ENCODE results near the gene SNRPE. TPM values are rescaled to one million over a fixed set of nuclear protein-coding genes. Genes with fewer than 3 reads are reported as not detected.

Gene SNRPE
- total RNA-seq, 1 donor from 2014 or later: 122 TPM

DNA sequence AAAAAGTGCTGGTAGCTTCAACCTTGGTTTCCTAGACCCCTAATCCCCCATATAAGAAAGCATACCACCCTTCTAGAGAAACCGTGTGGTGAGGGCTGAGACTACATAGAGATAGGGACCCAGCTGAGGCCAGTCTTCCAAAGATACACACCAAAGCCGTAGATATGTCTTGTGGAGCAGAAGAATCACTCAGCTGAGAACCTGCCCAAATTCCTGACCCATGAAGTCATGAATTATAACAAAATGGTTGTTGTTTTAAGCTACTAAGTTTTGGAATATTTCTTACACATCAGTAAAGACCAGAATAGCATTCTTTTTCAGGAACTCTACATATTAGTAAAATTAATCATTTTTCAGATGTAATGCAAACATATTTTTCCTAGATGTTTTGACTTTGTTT is 3.3 kb upstream of the SNRPE start:
- TF ChIP-seq, protein P1, sequence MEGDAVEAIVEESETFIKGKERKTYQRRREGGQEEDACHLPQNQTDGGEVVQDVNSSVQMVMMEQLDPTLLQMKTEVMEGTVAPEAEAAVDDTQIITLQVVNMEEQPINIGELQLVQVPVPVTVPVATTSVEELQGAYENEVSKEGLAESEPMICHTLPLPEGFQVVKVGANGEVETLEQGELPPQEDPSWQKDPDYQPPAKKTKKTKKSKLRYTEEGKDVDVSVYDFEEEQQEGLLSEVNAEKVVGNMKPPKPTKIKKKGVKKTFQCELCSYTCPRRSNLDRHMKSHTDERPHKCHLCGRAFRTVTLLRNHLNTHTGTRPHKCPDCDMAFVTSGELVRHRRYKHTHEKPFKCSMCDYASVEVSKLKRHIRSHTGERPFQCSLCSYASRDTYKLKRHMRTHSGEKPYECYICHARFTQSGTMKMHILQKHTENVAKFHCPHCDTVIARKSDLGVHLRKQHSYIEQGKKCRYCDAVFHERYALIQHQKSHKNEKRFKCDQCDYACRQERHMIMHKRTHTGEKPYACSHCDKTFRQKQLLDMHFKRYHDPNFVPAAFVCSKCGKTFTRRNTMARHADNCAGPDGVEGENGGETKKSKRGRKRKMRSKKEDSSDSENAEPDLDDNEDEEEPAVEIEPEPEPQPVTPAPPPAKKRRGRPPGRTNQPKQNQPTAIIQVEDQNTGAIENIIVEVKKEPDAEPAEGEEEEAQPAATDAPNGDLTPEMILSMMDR (IDR thresholded peaks at IDR 0.05; ENCODE audit: insufficient read depth, low read depth, low read length): no peak
- TF ChIP-seq EZH2 (IDR thresholded peaks at IDR 0.05; ENCODE audit: insufficient read depth, low read length): no peak
- Histone ChIP-seq H3K27ac (ENCODE audit: low read depth, low read length) (peak overlapping the region; percentile 70), H3K27me3 (ENCODE audit: insufficient read depth, low read length) (no peaks in the 10 kb centered on the region), H3K79me2 (ENCODE audit: insufficient read depth, low read length) (peaks cover 17% of the 10 kb centered on the region), H3K4me2 (ENCODE audit: low read length) (peak overlapping the region; percentile 40), H2AFZ (ENCODE audit: low read depth, low read length) (no peak overlapping the region), H4K20me1 (ENCODE audit: insufficient read depth, low read length) (no peaks in the 10 kb centered on the region), H3K9ac (ENCODE audit: low read length) (no peak overlapping the region), H3K36me3 (ENCODE audit: insufficient read depth, low read length) (peaks cover 27% of the 10 kb centered on the region), H3K9me3 (ENCODE audit: insufficient read depth, low read depth, low read length) (no peaks in the 10 kb centered on the region), H3K4me1 (ENCODE audit: insufficient read depth, low read length) (peaks cover 23% of the 10 kb centered on the region), H3K4me3 (ENCODE audit: insufficient read depth, low read depth, low read length) (no peak overlapping the region)
- peak overlapping the region; percentile 87 for H3K27ac Mint-ChIP-seq (ENCODE audit: unreplicated experiment)
- FAIRE-seq: no peak
- H3K27me3 Mint-ChIP-seq (ENCODE audit: low read depth, unreplicated experiment): no peaks in the 10 kb centered on the region
- peaks cover 2% of the 10 kb centered on the region for H3K36me3 Mint-ChIP-seq (ENCODE audit: low read depth, unreplicated experiment)
- no peak overlapping the region for H3K4me3 Mint-ChIP-seq (ENCODE audit: unreplicated experiment)
- peaks cover 6% of the 10 kb centered on the region for H3K4me1 Mint-ChIP-seq (ENCODE audit: low read depth, unreplicated experiment)
- H3K9me3 Mint-ChIP-seq (ENCODE audit: unreplicated experiment): no peaks in the 10 kb centered on the region
- DNase-seq (ENCODE audit: low read depth): peak; percentile 83

DNA sequence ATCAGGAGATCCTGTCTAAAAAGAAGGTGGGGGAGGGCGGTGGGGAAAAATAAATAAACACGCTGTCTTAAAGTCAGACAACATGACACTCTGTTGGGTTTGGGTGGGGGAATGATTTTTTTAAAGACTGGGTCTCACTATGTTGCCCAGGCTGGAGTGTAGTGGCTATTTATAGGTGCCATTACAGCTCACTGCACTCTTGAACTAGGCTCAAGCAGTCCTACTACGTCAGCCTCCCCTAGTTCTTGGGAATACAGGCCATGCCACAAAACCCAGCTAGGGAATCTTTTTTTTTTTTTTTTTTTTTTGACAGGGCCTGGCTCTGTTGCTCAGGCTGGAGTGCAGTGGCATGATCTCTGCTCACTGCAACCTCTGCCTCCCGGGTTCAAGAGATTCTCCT is 2.4 kb upstream of the SNRPE start:
- H3K9ac ChIP-seq (ENCODE audit: low read length): peak overlapping the region; percentile 28
- H3K9me3 Mint-ChIP-seq (ENCODE audit: unreplicated experiment): no peaks in the 10 kb centered on the region
- peaks cover 2% of the 10 kb centered on the region for H3K36me3 Mint-ChIP-seq (ENCODE audit: low read depth, unreplicated experiment)
- DNase-seq (ENCODE audit: low read depth) (no peak), FAIRE-seq (no peak)
- H3K4me3 Mint-ChIP-seq (ENCODE audit: unreplicated experiment): no peak overlapping the region
- H3K27me3 Mint-ChIP-seq (ENCODE audit: low read depth, unreplicated experiment): no peaks in the 10 kb centered on the region
- peak overlapping the region; percentile 40 for H3K4me2 ChIP-seq (ENCODE audit: low read length)
- TF ChIP-seq, protein P1 (IDR thresholded peaks at IDR 0.05; ENCODE audit: insufficient read depth, low read depth, low read length): no peak
- TF ChIP-seq EZH2 (IDR thresholded peaks at IDR 0.05; ENCODE audit: insufficient read depth, low read length): no peak
- H4K20me1 ChIP-seq (ENCODE audit: insufficient read depth, low read length): no peaks in the 10 kb centered on the region
- H3K79me2 ChIP-seq (ENCODE audit: insufficient read depth, low read length): peaks cover 25% of the 10 kb centered on the region
- no peak overlapping the region for H2AFZ ChIP-seq (ENCODE audit: low read depth, low read length)
- peak overlapping the region; percentile 18 for H3K27ac Mint-ChIP-seq (ENCODE audit: unreplicated experiment)
- peaks cover 6% of the 10 kb centered on the region for H3K4me1 Mint-ChIP-seq (ENCODE audit: low read depth, unreplicated experiment)
- no peaks in the 10 kb centered on the region for H3K27me3 ChIP-seq (ENCODE audit: insufficient read depth, low read length)
- H3K4me1 ChIP-seq (ENCODE audit: insufficient read depth, low read length): peaks cover 23% of the 10 kb centered on the region
- no peak overlapping the region for H3K4me3 ChIP-seq (ENCODE audit: insufficient read depth, low read depth, low read length)
- no peaks in the 10 kb centered on the region for H3K9me3 ChIP-seq (ENCODE audit: insufficient read depth, low read depth, low read length)
- H3K27ac ChIP-seq (ENCODE audit: low read depth, low read length): peak overlapping the region; percentile 70
- peaks cover 25% of the 10 kb centered on the region for H3K36me3 ChIP-seq (ENCODE audit: insufficient read depth, low read length)

DNA sequence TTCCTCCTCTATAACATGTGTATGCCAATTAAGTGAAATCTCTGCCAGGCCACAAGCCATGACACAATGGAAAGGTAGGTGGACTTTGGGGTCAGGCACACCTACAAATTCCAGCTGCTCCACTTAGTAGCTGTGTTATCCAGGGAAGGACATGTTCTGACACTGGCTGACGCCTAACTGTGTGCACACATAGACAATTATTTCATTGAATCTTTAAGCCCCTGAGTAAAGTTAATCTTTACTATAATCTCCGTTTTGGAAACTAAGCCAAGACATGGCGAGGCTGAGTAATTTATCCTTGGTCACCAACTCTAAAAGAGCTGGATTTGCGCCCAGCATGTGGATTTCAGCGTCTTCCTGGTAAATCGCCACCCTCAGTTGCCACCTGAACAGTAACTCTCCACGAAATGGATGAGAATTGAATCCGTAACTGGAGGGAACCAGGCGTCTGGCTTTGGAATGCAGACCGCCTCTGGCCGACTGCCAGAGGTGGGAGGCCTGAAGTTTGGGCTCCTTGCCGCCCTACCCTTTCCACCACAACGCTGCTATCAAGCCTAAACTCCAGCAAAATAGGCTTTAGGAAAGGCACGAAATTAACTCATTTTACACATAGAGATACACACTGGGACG is 888 bp upstream of the SNRPE start:
- peaks cover 18% of the 10 kb centered on the region for H3K36me3 ChIP-seq (ENCODE audit: insufficient read depth, low read length)
- H3K4me2 ChIP-seq (ENCODE audit: low read length): peak overlapping the region; percentile 83
- DNase-seq (ENCODE audit: low read depth) (peak; percentile 60), FAIRE-seq (no peak)
- no peak overlapping the region for H2AFZ ChIP-seq (ENCODE audit: low read depth, low read length)
- no peaks in the 10 kb centered on the region for H3K9me3 Mint-ChIP-seq (ENCODE audit: unreplicated experiment)
- H3K4me1 ChIP-seq (ENCODE audit: insufficient read depth, low read length): peaks cover 23% of the 10 kb centered on the region
- peak overlapping the region; percentile 49 for H3K27ac ChIP-seq (ENCODE audit: low read depth, low read length)
- H3K27me3 ChIP-seq (ENCODE audit: insufficient read depth, low read length): no peaks in the 10 kb centered on the region
- no peaks in the 10 kb centered on the region for H3K27me3 Mint-ChIP-seq (ENCODE audit: low read depth, unreplicated experiment)
- H3K36me3 Mint-ChIP-seq (ENCODE audit: low read depth, unreplicated experiment): peaks cover under 1% of the 10 kb centered on the region
- no peaks in the 10 kb centered on the region for H4K20me1 ChIP-seq (ENCODE audit: insufficient read depth, low read length)
- H3K9me3 ChIP-seq (ENCODE audit: insufficient read depth, low read depth, low read length): no peaks in the 10 kb centered on the region
- peak overlapping the region; percentile 89 for H3K4me3 ChIP-seq (ENCODE audit: insufficient read depth, low read depth, low read length)
- H3K4me3 Mint-ChIP-seq (ENCODE audit: unreplicated experiment): peak overlapping the region; percentile 100
- H3K4me1 Mint-ChIP-seq (ENCODE audit: low read depth, unreplicated experiment): peaks cover 6% of the 10 kb centered on the region
- TF ChIP-seq, protein P1 (IDR thresholded peaks at IDR 0.05; ENCODE audit: insufficient read depth, low read depth, low read length): no peak
- TF ChIP-seq EZH2 (IDR thresholded peaks at IDR 0.05; ENCODE audit: insufficient read depth, low read length): no peak
- H3K9ac ChIP-seq (ENCODE audit: low read length): peak overlapping the region; percentile 96
- peaks cover 27% of the 10 kb centered on the region for H3K79me2 ChIP-seq (ENCODE audit: insufficient read depth, low read length)
- peak overlapping the region; percentile 50 for H3K27ac Mint-ChIP-seq (ENCODE audit: unreplicated experiment)
